ENCODE measurements around the gene SOX6.

SOX6 gene

DNA sequence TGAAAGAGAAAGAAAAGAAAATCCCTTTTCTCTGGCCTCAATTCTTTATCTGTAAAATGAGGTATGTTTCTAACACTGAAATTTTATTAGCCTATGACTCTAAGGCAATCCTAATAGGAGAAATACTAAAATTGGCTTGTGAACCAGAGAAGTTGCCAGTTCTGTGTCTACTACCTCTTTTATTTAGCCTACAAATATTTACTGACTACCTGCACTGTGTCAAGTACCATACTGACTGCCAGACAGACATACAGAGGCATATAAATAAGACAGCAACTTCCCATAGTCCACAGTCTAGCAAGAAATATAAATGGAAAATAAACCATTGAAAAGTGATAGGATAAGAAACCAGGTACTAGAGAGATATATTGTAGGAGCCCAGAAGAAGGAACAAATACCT is 2.4 kb upstream of the SOX6 start:
- TF ChIP-seq, protein P1, sequence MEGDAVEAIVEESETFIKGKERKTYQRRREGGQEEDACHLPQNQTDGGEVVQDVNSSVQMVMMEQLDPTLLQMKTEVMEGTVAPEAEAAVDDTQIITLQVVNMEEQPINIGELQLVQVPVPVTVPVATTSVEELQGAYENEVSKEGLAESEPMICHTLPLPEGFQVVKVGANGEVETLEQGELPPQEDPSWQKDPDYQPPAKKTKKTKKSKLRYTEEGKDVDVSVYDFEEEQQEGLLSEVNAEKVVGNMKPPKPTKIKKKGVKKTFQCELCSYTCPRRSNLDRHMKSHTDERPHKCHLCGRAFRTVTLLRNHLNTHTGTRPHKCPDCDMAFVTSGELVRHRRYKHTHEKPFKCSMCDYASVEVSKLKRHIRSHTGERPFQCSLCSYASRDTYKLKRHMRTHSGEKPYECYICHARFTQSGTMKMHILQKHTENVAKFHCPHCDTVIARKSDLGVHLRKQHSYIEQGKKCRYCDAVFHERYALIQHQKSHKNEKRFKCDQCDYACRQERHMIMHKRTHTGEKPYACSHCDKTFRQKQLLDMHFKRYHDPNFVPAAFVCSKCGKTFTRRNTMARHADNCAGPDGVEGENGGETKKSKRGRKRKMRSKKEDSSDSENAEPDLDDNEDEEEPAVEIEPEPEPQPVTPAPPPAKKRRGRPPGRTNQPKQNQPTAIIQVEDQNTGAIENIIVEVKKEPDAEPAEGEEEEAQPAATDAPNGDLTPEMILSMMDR (IDR thresholded peaks at IDR 0.05; ENCODE audit: control extremely low read depth, extremely low read depth, low read depth, missing control alignments), result no peak
- ChIA-PET POLR2A (no interaction called here), CTCF (no interaction called here)
- DNase-seq (ENCODE audit: extremely low spot score), result no peak

- no peak for DNase-seq (ENCODE audit: extremely low spot score)
- ChIA-PET POLR2A (no interaction called here), CTCF (no interaction called here)
- TF ChIP-seq, protein P1 (IDR thresholded peaks at IDR 0.05; ENCODE audit: control extremely low read depth, extremely low read depth, low read depth, missing control alignments), result no peak
Measured at GRCh38 chr11:16357775-16358174, 1.4 kb upstream of the SOX6 start.

GRCh38 chr11:16356761-16357393 is 531 bp upstream of the SOX6 start:
- CTCF ChIA-PET, result no interaction called here
- POLR2A ChIA-PET, result no interaction called here
- TF ChIP-seq, protein P1 (IDR thresholded peaks at IDR 0.05; ENCODE audit: control extremely low read depth, extremely low read depth, low read depth, missing control alignments), result no peak
- no peak for DNase-seq (ENCODE audit: extremely low spot score)

GRCh38 chr11:16352707-16353106 is 3.6 kb downstream of the SOX6 start:
- CTCF ChIA-PET, result interaction anchor here (1.1 kb wide), 1 partner anchor 10 kb away, joined by 3 read pairs; no protein-coding TSS in a partner anchor
- POLR2A ChIA-PET, result no interaction called here
- no peak for DNase-seq (ENCODE audit: extremely low spot score)
- TF ChIP-seq, protein P1 (IDR thresholded peaks at IDR 0.05; ENCODE audit: control extremely low read depth, extremely low read depth, low read depth, missing control alignments), result no peak

DNA sequence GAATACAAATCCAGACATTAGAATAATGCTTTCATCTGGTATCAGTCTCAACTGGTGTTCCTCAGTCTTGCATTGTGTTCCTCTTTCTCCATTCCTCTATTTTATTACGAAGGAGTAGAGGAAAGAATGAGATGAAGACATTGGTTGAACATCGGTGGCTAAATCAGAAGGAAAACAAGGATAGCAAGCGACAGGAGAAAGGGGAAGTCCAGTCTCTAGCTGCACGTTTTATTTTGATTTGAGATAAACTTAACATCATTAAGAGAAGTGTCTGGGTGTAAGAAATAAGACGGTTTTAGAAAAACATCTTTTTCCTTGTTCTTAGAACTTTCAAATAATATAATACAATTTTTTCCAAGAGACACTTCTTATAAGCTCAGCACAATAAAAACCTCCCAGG is 6.2 kb downstream of the SOX6 start:
- ChIA-PET CTCF (no interaction called here), POLR2A (interaction anchor here (0.5 kb wide), 1 partner anchor 48 kb away, joined by 7 read pairs; no protein-coding TSS in a partner anchor)
- TF ChIP-seq, protein P1 (IDR thresholded peaks at IDR 0.05; ENCODE audit: control extremely low read depth, extremely low read depth, low read depth, missing control alignments), result no peak
- DNase-seq (ENCODE audit: extremely low spot score), result no peak

- POLR2A ChIA-PET, result no interaction called here
- DNase-seq (ENCODE audit: extremely low spot score), result no peak
- TF ChIP-seq, protein P1 (IDR thresholded peaks at IDR 0.05; ENCODE audit: control extremely low read depth, extremely low read depth, low read depth, missing control alignments), result no peak
- CTCF ChIA-PET, result interaction anchor here (1.5 kb wide), 1 partner anchor 8 kb away, joined by 4 read pairs; the partner anchor contains the start of gene SOX6
Measured at GRCh38 chr11:16347928-16348685, 8.2 kb downstream of the SOX6 start.

Data from GM10248 (cell line).